ENCODE measurements around the gene RGS21.
A peak's percentile ranks its signal among the peaks of the same experiment; 100 is the strongest.
"Not testable (repeated sequence)": the region's sequence is repeated elsewhere in the genome, so short reads cannot be mapped to it uniquely, and the experiment has no call there.

The RGS21 gene

DNA sequence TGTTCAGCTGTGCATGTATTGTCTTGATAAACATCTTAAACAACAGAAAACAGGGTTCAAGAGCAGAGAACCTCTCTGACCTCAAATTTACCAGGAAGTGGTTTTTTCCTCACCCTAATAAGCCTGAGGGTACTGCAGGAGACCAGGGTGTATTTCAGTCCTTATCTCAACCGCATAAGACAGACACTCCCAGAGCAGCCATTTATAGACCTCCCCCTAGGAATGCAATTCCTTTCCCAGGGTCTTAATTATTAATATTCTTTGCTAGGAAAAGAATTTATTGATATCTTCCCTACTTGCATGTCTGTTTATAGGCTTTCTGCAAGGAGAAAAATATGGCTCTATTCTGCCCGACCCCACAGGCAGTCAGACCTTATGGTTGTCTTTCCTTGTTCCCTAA, 8.5 kb upstream of the RGS21 start:
- H2BK120ac ChIP-seq (ENCODE audit: insufficient read depth, low read length, poor library complexity); H2AK5ac ChIP-seq (ENCODE audit: low read length); H3K79me1 ChIP-seq (ENCODE audit: low read length); H3K18ac ChIP-seq (ENCODE audit: low read length); H3K4me1 ChIP-seq (ENCODE audit: control insufficient read depth in 1 of 2, insufficient read depth in 2 of 2, low read length in 2 of 2); H3K27me3 ChIP-seq (ENCODE audit: insufficient read depth, low read length); H3K4me3 ChIP-seq (ENCODE audit: low read depth, low read length); H3K27ac ChIP-seq (ENCODE audit: low read depth, low read length); H3K4me2 ChIP-seq (ENCODE audit: low read length); H3K36me3 ChIP-seq (ENCODE audit: control insufficient read depth in 1 of 2, insufficient read depth in 2 of 2, low read length in 2 of 2); H3K79me2 ChIP-seq (ENCODE audit: control insufficient read depth, insufficient read depth, low read length, poor library complexity); H3K9me3 ChIP-seq (ENCODE audit: insufficient read depth, low read depth, low read length); H2AFZ ChIP-seq (ENCODE audit: insufficient read depth, low read length, poor library complexity); H2BK5ac ChIP-seq (ENCODE audit: low read depth, low read length, poor library complexity); H3K14ac ChIP-seq (ENCODE audit: low read length); H4K91ac ChIP-seq (ENCODE audit: low read depth, low read length); H3K23ac ChIP-seq (ENCODE audit: low read length); H4K8ac ChIP-seq (ENCODE audit: low read depth, low read length); H3K9ac ChIP-seq (ENCODE audit: low read length); DNase-seq; H4K12ac ChIP-seq (ENCODE audit: low read depth, low read length); H3K4ac ChIP-seq (ENCODE audit: low read depth, low read length); H2BK12ac ChIP-seq (ENCODE audit: low read length): not testable (repeated sequence)
- no CpG with 5 or more reads among the region's 2 CpGs for WGBS (ENCODE audit: extremely low coverage, insufficient coverage, insufficient read length)

- Histone ChIP-seq H3K4me1 (ENCODE audit: control insufficient read depth in 1 of 2, insufficient read depth in 2 of 2, low read length in 2 of 2) (no peaks in the 10 kb centered on the region), H3K4me3 (ENCODE audit: low read depth, low read length) (no peak overlapping the region), H3K27ac (ENCODE audit: low read depth, low read length) (no peak overlapping the region), H3K18ac (ENCODE audit: low read length) (no peak overlapping the region), H3K23ac (ENCODE audit: low read length) (no peak overlapping the region), H3K4ac (ENCODE audit: low read depth, low read length) (no peak overlapping the region), H2AFZ (ENCODE audit: insufficient read depth, low read length, poor library complexity) (no peak overlapping the region), H3K79me1 (ENCODE audit: low read length) (no peaks in the 10 kb centered on the region), H3K27me3 (ENCODE audit: insufficient read depth, low read length) (no peaks in the 10 kb centered on the region), H2AK5ac (ENCODE audit: low read length) (no peak overlapping the region), H3K9me3 (ENCODE audit: insufficient read depth, low read depth, low read length) (no peaks in the 10 kb centered on the region), H3K9ac (ENCODE audit: low read length) (no peak overlapping the region), H2BK120ac (ENCODE audit: insufficient read depth, low read length, poor library complexity) (no peak overlapping the region), H2BK12ac (ENCODE audit: low read length) (no peak overlapping the region), H4K12ac (ENCODE audit: low read depth, low read length) (no peak overlapping the region), H3K14ac (ENCODE audit: low read length) (no peak overlapping the region), H3K4me2 (ENCODE audit: low read length) (no peak overlapping the region), H4K91ac (ENCODE audit: low read depth, low read length) (no peak overlapping the region), H2BK5ac (ENCODE audit: low read depth, low read length, poor library complexity) (no peak overlapping the region), H3K36me3 (ENCODE audit: control insufficient read depth in 1 of 2, insufficient read depth in 2 of 2, low read length in 2 of 2) (no peaks in the 10 kb centered on the region), H4K8ac (ENCODE audit: low read depth, low read length) (no peak overlapping the region), H3K79me2 (ENCODE audit: control insufficient read depth, insufficient read depth, low read length, poor library complexity) (no peaks in the 10 kb centered on the region)
- no CpG with 5 or more reads among the region's 1 CpG for WGBS (ENCODE audit: extremely low coverage, insufficient coverage, insufficient read length)
- peak; percentile 2 to 44 for DNase-seq
These were observed 5.5 kb upstream of the RGS21 start for GRCh38 chr1:192311281-192311680.

GRCh38 chr1:192327997-192328396, 11.2 kb downstream of the RGS21 start:
- no CpG with 5 or more reads among the region's 6 CpGs for WGBS (ENCODE audit: extremely low coverage, insufficient coverage, insufficient read length)
- Histone ChIP-seq H2BK12ac (ENCODE audit: low read length) (no peak overlapping the region), H3K79me1 (ENCODE audit: low read length) (no peaks in the 10 kb centered on the region), H4K8ac (ENCODE audit: low read depth, low read length) (no peak overlapping the region), H3K36me3 (ENCODE audit: control insufficient read depth in 1 of 2, insufficient read depth in 2 of 2, low read length in 2 of 2) (no peaks in the 10 kb centered on the region), H3K14ac (ENCODE audit: low read length) (no peak overlapping the region), H3K27me3 (ENCODE audit: insufficient read depth, low read length) (no peaks in the 10 kb centered on the region), H2BK120ac (ENCODE audit: insufficient read depth, low read length, poor library complexity) (no peak overlapping the region), H3K27ac (ENCODE audit: low read depth, low read length) (no peak overlapping the region), H2BK5ac (ENCODE audit: low read depth, low read length, poor library complexity) (no peak overlapping the region), H3K4me3 (ENCODE audit: low read depth, low read length) (no peak overlapping the region), H2AK5ac (ENCODE audit: low read length) (no peak overlapping the region), H3K79me2 (ENCODE audit: control insufficient read depth, insufficient read depth, low read length, poor library complexity) (no peaks in the 10 kb centered on the region), H3K23ac (ENCODE audit: low read length) (no peak overlapping the region), H4K12ac (ENCODE audit: low read depth, low read length) (no peak overlapping the region), H3K4me1 (ENCODE audit: control insufficient read depth in 1 of 2, insufficient read depth in 2 of 2, low read length in 2 of 2) (no peaks in the 10 kb centered on the region), H4K91ac (ENCODE audit: low read depth, low read length) (no peak overlapping the region), H3K9ac (ENCODE audit: low read length) (no peak overlapping the region), H3K18ac (ENCODE audit: low read length) (no peak overlapping the region), H3K9me3 (ENCODE audit: insufficient read depth, low read depth, low read length) (no peaks in the 10 kb centered on the region), H3K4me2 (ENCODE audit: low read length) (no peak overlapping the region), H3K4ac (ENCODE audit: low read depth, low read length) (no peak overlapping the region), H2AFZ (ENCODE audit: insufficient read depth, low read length, poor library complexity) (no peak overlapping the region)
- DNase-seq = no peak

GRCh38 chr1:192342842-192343241, 26.1 kb downstream of the RGS21 start:
- no peak overlapping the region for H3K4me3 ChIP-seq (ENCODE audit: low read depth, low read length)
- no peaks in the 10 kb centered on the region for H3K79me1 ChIP-seq (ENCODE audit: low read length)
- H2AFZ ChIP-seq (ENCODE audit: insufficient read depth, low read length, poor library complexity) = no peak overlapping the region
- no peaks in the 10 kb centered on the region for H3K36me3 ChIP-seq (ENCODE audit: control insufficient read depth in 1 of 2, insufficient read depth in 2 of 2, low read length in 2 of 2)
- H4K91ac ChIP-seq (ENCODE audit: low read depth, low read length) = no peak overlapping the region
- H2BK12ac ChIP-seq (ENCODE audit: low read length) = no peak overlapping the region
- H3K4me1 ChIP-seq (ENCODE audit: control insufficient read depth in 1 of 2, insufficient read depth in 2 of 2, low read length in 2 of 2) = no peaks in the 10 kb centered on the region
- H3K79me2 ChIP-seq (ENCODE audit: control insufficient read depth, insufficient read depth, low read length, poor library complexity) = no peaks in the 10 kb centered on the region
- no peak overlapping the region for H3K4ac ChIP-seq (ENCODE audit: low read depth, low read length)
- no CpG with 5 or more reads among the region's 6 CpGs for WGBS (ENCODE audit: extremely low coverage, insufficient coverage, insufficient read length)
- no peak overlapping the region for H3K4me2 ChIP-seq (ENCODE audit: low read length)
- H2AK5ac ChIP-seq (ENCODE audit: low read length) = no peak overlapping the region
- no peak overlapping the region for H2BK5ac ChIP-seq (ENCODE audit: low read depth, low read length, poor library complexity)
- no peak overlapping the region for H3K18ac ChIP-seq (ENCODE audit: low read length)
- no peak overlapping the region for H4K8ac ChIP-seq (ENCODE audit: low read depth, low read length)
- H3K27ac ChIP-seq (ENCODE audit: low read depth, low read length) = no peak overlapping the region
- H3K9ac ChIP-seq (ENCODE audit: low read length) = no peak overlapping the region
- no peaks in the 10 kb centered on the region for H3K27me3 ChIP-seq (ENCODE audit: insufficient read depth, low read length)
- H2BK120ac ChIP-seq (ENCODE audit: insufficient read depth, low read length, poor library complexity) = no peak overlapping the region
- no peak overlapping the region for H3K14ac ChIP-seq (ENCODE audit: low read length)
- no peak for DNase-seq
- H4K12ac ChIP-seq (ENCODE audit: low read depth, low read length) = no peak overlapping the region
- H3K9me3 ChIP-seq (ENCODE audit: insufficient read depth, low read depth, low read length) = no peaks in the 10 kb centered on the region
- H3K23ac ChIP-seq (ENCODE audit: low read length) = no peak overlapping the region
